ENCODE data around the gene C1orf174.

- TF ChIP-seq CTCF (conservative IDR thresholded peaks at IDR 0.05) (no peak), EZH2 (IDR thresholded peaks at IDR 0.05; ENCODE audit: low read depth) (0 out of 2 replicates have a peak, but pooled peaks have one; percentile 40)
Measured at GRCh38 chr1:3932156-3932919, 32.3 kb upstream of the C1orf174 start.

Data from PC-9 (cell line).